Measurements from ENCODE around the gene ALDH1A2.

The ALDH1A2 gene

GRCh38 chr15:57925650-57926049 is 139.9 kb downstream of the ALDH1A2 start:
- no peak for DNase-seq (ENCODE audit: low spot score)
- in situ Hi-C loops (cut with MboI; ENCODE audit: low pct_unique_long_range_greater_than_20kb, low sequenced_read_pairs, unreplicated experiment), result no loop called here
- TF ChIP-seq CTCF (IDR thresholded peaks at IDR 0.05; ENCODE audit: extremely low read depth, insufficient read depth, missing control alignments), result no peak

DNA sequence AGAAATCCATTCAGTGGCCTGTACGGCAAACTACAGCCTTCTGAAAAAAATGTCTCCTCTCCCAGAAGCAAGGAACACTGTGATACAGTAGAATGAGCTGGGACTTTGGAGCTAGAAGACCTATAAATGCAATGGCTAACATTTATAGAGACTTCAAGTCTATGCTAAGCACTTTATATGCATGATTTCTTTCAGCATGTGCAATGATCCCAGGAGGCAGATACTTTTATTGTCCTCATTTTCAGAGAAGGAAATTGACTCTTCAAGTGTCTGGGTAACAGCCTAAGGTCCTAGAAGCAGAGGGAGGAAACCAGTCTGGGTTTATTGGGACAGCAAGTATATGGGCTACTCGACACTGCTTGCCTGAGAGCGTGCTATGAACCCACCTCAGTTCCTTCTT is 140.9 kb downstream of the ALDH1A2 start:
- in situ Hi-C loops (cut with MboI; ENCODE audit: low pct_unique_long_range_greater_than_20kb, low sequenced_read_pairs, unreplicated experiment), result no loop called here
- no peak for DNase-seq (ENCODE audit: low spot score)
- no peak for TF ChIP-seq CTCF (IDR thresholded peaks at IDR 0.05; ENCODE audit: extremely low read depth, insufficient read depth, missing control alignments)

DNA sequence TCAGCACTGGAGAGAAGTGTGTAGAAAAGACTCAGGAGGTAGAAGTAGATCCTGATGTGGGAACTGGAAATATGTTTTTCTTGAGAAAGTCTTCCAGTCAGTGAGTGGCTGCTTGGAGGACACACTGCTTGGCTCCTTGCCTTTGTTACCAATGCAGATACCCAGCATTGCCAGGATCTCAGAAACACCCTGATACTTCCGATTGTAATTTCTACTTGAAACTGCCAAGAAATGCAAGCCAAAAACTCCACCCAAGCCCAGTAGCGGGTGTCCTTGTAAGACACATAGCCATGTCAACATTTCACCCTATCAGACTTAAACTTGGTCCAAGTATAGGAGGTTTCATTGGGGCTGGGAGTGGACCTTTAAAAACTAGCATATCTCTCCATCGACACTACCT is 141.8 kb downstream of the ALDH1A2 start:
- DNase-seq (ENCODE audit: low spot score), result no peak
- no peak for TF ChIP-seq CTCF (IDR thresholded peaks at IDR 0.05; ENCODE audit: extremely low read depth, insufficient read depth, missing control alignments)
- in situ Hi-C loops (cut with MboI; ENCODE audit: low pct_unique_long_range_greater_than_20kb, low sequenced_read_pairs, unreplicated experiment), result no loop called here

DNA sequence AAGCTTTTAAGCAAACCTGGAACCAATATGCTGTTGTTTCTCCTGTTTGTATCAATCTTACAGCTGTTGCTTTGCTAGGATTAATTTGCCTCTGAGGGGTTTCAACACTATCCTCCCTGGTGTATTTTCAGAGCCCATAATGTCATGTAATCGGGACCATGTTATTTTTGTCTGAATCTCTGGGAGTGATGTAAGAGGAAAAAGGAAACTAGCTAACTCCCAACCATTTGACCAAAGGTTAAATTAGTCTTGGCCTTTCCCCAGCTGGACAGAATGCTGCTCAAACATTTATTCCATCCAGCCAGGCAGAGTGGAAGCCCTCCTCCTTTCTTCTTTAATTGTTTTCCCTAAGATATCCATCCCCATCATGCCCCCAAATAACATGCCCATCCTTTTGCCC is 142.2 kb downstream of the ALDH1A2 start:
- no peak for TF ChIP-seq CTCF (IDR thresholded peaks at IDR 0.05; ENCODE audit: extremely low read depth, insufficient read depth, missing control alignments)
- no peak for DNase-seq (ENCODE audit: low spot score)
- in situ Hi-C loops (cut with MboI; ENCODE audit: low pct_unique_long_range_greater_than_20kb, low sequenced_read_pairs, unreplicated experiment), result no loop called here

- DNase-seq (ENCODE audit: low spot score), result no peak
- in situ Hi-C loops (cut with MboI; ENCODE audit: low pct_unique_long_range_greater_than_20kb, low sequenced_read_pairs, unreplicated experiment), result no loop called here
- no peak for TF ChIP-seq CTCF (IDR thresholded peaks at IDR 0.05; ENCODE audit: extremely low read depth, insufficient read depth, missing control alignments)
These were observed 142.7 kb downstream of the ALDH1A2 start for GRCh38 chr15:57922776-57923175.

GRCh38 chr15:57921371-57921770 is 144.1 kb downstream of the ALDH1A2 start:
- DNase-seq (ENCODE audit: low spot score), result no peak
- in situ Hi-C loops (cut with MboI; ENCODE audit: low pct_unique_long_range_greater_than_20kb, low sequenced_read_pairs, unreplicated experiment), result no loop called here
- TF ChIP-seq CTCF (IDR thresholded peaks at IDR 0.05; ENCODE audit: extremely low read depth, insufficient read depth, missing control alignments), result no peak

DNA sequence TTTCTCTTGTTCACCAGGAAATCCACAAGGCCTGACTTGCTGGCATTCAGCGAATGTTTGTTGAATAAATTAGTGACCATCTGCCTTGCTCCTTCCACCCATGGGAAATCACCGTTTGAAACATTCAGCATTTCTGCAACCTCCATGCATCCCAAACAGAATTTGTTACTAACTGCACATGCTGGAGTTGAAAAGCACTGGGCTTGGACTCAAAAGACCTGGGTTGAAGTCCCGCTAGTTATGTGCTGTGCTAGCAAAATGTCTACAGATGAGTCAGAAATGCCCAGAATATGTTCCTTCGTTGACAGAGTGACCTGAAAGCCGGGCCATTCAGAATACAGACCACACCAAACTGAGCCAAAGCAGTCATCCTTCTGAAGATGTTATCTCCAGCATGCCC is 144.6 kb downstream of the ALDH1A2 start:
- TF ChIP-seq CTCF (IDR thresholded peaks at IDR 0.05; ENCODE audit: extremely low read depth, insufficient read depth, missing control alignments), result no peak
- in situ Hi-C loops (cut with MboI; ENCODE audit: low pct_unique_long_range_greater_than_20kb, low sequenced_read_pairs, unreplicated experiment), result no loop called here
- DNase-seq (ENCODE audit: low spot score), result no peak
